GM21737 (cell line): ENCODE results near the gene TAS2R31.
A peak's percentile ranks its signal among the peaks of the same experiment; 100 is the strongest.
"Not testable (repeated sequence)": the region's sequence is repeated elsewhere in the genome, so short reads cannot be mapped to it uniquely, and the experiment has no call there.

ENCODE experiments used
- ATAC-seq: cut with Tn5 transposase; IDR thresholded peaks from one replicate; pipeline ENCODE4 v1.9.1; 2021; ENCODE audit warnings: mild to moderate bottlenecking, moderate library complexity; ENCODE audit not compliant: unreplicated experiment

Gene TAS2R31, protein sequence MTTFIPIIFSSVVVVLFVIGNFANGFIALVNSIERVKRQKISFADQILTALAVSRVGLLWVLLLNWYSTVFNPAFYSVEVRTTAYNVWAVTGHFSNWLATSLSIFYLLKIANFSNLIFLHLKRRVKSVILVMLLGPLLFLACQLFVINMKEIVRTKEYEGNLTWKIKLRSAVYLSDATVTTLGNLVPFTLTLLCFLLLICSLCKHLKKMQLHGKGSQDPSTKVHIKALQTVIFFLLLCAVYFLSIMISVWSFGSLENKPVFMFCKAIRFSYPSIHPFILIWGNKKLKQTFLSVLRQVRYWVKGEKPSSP

DNA sequence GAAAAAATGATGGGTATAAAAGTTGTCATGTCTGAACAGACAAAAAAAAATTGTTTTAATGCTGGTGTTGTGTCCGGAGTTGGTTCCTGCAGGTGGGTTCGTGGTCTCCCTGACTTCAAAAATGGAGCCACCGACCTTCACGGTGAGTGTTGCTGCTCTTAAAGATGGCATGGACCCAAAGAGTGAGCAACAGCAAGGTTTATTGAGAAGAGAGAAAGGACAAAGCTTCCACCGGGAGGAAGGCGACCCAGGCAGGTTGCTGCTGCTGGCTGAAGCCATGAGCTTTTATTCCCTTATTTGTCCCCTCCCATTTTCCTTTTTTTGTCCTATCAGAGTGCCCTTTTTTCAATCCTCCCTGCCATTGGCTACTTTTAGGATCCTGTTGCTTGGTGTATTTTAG lies at the start of gene TAS2R31:
Gene TAS2R31, minus strand, starts transcription at position 101 of the 400 bp plus-strand sequence. Its CDS starts 72 bp downstream, at position 29.
- ATAC-seq, result no peak

- no peak for ATAC-seq
These were observed 47.0 kb upstream of the TAS2R31 start for GRCh38 chr12:11078246-11078645.

- peak; percentile 62 for ATAC-seq
These were observed 44.4 kb upstream of the TAS2R31 start for GRCh38 chr12:11075642-11076041.

DNA sequence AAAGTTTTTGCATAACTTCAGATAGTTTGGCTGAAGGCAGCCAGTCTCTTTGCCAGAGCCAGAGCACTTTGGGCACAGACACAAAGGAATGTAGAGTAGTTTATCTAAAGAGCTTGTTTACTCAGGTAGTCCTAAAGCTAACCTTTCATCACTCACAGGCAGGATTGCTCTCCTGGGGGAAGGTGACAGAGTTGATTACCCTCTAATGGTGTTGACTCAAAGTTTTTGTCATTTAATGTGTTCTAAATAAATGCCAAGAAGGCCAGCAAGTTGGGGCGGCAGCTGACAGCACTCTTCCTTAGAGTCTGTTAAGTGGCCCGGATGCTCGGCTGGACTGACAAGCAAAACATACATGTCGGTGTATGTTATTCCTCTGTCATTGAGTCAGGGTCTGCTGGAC lies 40.2 kb upstream of the TAS2R31 start:
- no peak for ATAC-seq

- no peak for ATAC-seq
These were observed 39.8 kb upstream of the TAS2R31 start for GRCh38 chr12:11070999-11071398.

GRCh38 chr12:11069854-11070365 lies 38.7 kb upstream of the TAS2R31 start:
- no peak for ATAC-seq

DNA sequence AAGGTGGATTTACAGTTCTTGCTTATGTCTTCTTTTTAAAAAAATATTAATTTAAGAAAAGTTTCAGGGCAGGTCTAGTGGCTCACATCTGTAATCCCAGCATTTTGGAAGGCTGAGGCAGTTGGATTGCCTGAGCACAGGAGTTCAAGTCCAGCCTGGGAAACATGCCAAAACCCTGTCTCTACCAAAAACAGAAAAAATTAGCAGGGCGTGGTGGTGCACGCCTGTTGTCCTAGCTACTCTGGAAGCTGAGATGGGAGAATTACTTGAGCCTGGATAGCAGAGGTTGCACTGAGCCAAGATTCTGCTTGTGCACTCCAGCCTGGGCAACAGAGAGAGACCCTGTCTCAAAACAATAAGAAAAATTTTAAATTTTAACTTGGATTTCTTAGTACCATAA lies 36.3 kb upstream of the TAS2R31 start:
- no peak for ATAC-seq

GRCh38 chr12:11062194-11062593 lies 31.0 kb upstream of the TAS2R31 start, which contains the start of gene TAS2R46:
Gene TAS2R46 (minus strand): TSS chr12:11062294. CDS start chr12:11062294, 0 bp downstream.
- ATAC-seq, result not testable (repeated sequence)

DNA sequence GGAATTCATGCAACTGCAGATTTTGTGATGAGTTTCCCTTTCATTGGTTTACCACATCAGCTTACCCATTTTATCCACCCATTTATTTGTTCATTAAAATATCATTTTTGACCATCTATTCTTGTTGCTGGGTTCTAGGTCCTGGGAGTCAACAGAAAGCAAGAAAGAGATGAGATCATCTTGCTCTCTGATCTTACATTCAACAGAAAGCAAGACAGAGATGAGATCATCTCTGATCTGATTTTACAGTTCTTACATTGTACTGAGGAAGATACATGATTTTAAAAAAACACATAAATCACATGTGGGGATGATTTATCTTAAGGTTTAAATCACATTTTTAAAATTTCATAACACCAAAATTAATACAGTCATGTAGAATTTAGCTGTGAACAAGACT lies 28.6 kb upstream of the TAS2R31 start:
- ATAC-seq, result no peak

- ATAC-seq, result no peak
These were observed 27.8 kb upstream of the TAS2R31 start for GRCh38 chr12:11059041-11059440.

GRCh38 chr12:11055306-11055705 lies 24.1 kb upstream of the TAS2R31 start:
- no peak for ATAC-seq

- ATAC-seq, result not testable (repeated sequence)
These were observed 18.8 kb upstream of the TAS2R31 start for GRCh38 chr12:11049806-11050531.

- ATAC-seq, result not testable (repeated sequence)
These were observed 10.2 kb upstream of the TAS2R31 start for GRCh38 chr12:11041366-11041765.

DNA sequence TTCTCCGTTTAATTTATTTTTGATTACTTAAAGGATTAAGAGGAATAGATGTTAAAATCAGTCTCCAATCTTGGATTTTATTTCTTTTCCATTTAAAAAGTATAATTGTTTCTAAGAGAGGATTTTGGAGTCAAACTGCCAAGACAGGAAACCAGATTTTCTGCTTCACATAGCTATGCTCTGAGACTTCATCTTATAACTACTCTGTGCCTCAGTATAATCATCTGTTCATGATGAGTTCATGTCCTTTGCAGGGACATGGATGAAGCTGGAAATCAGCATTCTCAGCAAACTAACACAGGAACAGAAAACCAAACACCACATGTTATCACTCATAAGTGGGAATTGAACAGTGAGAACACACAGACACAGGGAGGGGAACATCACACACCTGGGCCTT lies 9.0 kb upstream of the TAS2R31 start:
- ATAC-seq, result no peak

DNA sequence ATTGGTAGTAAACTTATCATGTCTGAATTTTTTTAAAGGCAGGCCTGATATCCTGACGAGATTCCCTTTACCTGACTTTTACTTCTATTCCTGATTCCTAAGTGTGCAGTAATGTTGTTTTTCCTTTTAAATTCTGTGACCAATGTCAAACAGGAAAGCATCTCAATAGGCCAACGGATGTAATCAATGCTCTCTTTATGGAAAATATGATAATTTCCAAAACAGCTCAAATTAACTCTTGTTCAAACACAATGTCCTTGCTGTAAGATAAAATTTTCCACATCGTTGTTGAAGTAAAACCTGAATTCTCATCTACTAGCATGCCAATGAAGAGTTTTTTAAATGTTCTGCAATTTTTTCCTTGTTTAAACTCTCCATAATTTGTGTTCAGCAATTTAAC lies 8.0 kb upstream of the TAS2R31 start:
- ATAC-seq, result no peak

GRCh38 chr12:11033959-11034358 lies 2.8 kb upstream of the TAS2R31 start:
- ATAC-seq, result peak; percentile 72

DNA sequence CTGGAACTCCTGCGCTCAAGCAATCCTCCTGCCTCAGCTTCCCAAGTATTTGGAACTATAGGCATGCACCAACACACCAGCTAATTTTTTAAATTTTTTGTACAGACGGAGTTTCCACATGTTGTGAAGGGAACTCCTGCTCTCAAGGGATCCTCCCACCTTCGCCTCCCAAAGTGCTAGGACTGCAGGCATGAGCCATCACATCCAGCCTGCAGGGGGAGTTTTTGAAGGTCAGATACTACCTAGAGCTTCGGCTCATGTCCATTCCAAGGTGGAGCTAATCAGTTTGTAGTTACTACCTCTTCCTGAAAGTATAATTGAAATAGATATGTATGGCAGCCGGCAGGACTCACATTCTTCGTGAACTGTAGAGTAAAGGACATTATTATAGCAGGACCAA lies 5.1 kb downstream of the TAS2R31 start:
- no peak for ATAC-seq

GRCh38 chr12:11023387-11023786 lies 7.8 kb downstream of the TAS2R31 start:
- ATAC-seq, result no peak

DNA sequence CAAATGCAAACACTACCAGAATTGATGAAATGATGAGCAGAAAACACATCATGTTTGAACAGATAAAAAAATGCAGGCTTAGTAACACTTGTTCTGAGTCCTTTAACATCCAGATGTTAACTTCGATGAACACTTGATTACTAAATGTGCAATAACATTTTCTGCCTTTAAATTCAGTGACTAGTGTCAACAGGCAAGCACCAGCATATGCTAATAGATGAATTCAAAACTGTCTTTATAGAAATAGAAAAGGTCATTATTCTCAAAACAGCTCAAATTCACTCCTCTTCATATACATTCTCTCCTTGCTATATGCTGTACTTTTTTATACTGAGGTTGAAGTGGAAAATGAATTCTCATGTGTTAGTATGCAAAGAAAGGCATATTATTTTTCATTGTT lies 8.7 kb downstream of the TAS2R31 start, which contains the start of gene TAS2R19:
Gene TAS2R19, minus strand, starts transcription at position 101 of the 400 bp plus-strand sequence. Its CDS starts 49 bp downstream, at position 52.
- ATAC-seq, result no peak

DNA sequence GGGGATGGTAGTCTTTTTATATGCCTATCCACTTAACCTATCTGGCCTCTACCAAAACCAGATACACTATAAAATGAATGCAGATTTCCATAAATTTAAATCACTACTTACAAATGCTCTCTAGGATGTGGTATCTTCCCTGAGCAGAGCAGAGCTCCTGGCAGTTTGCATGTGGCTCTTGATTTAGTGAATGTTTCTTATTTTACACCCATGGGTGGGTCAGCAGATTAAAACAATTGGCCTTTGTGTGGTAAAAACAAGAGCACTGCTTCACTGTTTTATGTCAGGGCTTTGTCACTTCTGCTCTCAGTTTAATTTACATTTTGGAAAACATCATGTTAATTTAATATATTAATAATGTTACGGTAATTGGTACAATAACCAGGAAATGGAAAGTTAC lies 14.3 kb downstream of the TAS2R31 start:
- ATAC-seq, result no peak

- no peak for ATAC-seq
These were observed 15.3 kb downstream of the TAS2R31 start for GRCh38 chr12:11015775-11016430.
